ENCODE measurements around the gene KCNIP1. TPM values are rescaled to one million over a fixed set of nuclear protein-coding genes. Genes with fewer than 3 reads are reported as not detected.

Gene KCNIP1
- polyA plus RNA-seq, 1 of the 3 experiments (the other 2 are of a cell fraction) = 1.3 TPM

DNA sequence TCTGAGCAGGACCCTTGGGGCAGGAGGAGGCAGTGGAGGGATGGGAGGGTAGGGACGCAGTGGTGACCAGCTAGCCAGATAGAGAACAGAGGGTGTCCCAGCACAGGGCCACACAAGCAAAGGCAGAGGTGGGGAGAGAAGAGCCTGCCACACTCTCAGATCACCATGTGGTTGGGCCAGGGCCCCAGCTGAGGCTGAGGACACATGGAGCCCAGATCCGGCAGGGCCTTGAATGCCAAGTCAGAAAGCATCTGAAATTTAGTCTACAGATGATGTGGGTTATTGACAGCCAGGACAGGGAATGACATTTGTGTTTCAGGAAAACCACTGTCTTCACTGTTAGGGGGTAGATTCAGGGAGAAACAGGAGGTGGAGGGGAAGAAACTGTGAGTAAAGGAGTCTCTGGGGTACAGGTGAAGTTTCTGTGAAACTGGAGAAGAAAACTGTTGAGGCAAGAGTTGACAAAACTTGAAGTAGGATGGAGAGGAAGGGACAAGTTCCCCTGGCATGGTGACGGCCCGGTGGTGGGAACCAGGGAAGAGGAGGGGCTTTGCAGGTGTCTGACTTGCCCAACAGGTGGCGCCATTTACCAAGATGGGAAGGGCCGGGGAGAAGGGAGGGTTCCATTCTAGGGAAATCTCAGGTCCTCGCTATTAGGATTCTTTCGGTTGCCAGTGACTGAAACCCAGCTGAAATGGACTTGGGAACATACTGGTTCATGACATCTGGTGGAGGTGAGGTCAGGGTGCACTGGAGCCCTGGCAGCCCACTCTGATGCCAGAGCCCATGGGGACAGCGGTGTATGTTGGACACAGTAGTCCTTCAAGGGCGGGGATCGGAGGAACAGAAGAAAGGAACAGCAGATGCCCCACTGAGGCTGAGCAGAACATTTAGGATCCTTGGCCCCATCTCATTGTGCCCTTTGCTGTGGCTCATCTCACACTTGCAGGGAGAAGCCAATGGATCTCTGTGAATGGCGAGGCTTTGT, 100.1 kb downstream of the KCNIP1 start (continued):
- TF ChIP-seq SMC3 (IDR thresholded peaks at IDR 0.05; ENCODE audit: low read depth, low read length) (peak; percentile 90), TAF1 (IDR thresholded peaks at IDR 0.05; ENCODE audit: borderline replicate concordance, low read depth, low read length) (no peak), MXI1 (IDR thresholded peaks at IDR 0.05; ENCODE audit: low read depth, low read length) (no peak)
- TF ChIP-seq, protein P1, sequence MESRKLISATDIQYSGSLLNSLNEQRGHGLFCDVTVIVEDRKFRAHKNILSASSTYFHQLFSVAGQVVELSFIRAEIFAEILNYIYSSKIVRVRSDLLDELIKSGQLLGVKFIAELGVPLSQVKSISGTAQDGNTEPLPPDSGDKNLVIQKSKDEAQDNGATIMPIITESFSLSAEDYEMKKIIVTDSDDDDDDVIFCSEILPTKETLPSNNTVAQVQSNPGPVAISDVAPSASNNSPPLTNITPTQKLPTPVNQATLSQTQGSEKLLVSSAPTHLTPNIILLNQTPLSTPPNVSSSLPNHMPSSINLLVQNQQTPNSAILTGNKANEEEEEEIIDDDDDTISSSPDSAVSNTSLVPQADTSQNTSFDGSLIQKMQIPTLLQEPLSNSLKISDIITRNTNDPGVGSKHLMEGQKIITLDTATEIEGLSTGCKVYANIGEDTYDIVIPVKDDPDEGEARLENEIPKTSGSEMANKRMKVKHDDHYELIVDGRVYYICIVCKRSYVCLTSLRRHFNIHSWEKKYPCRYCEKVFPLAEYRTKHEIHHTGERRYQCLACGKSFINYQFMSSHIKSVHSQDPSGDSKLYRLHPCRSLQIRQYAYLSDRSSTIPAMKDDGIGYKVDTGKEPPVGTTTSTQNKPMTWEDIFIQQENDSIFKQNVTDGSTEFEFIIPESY (IDR thresholded peaks at IDR 0.05; ENCODE audit: borderline replicate concordance, low read depth) = no peak
- TF ChIP-seq, protein P2, sequence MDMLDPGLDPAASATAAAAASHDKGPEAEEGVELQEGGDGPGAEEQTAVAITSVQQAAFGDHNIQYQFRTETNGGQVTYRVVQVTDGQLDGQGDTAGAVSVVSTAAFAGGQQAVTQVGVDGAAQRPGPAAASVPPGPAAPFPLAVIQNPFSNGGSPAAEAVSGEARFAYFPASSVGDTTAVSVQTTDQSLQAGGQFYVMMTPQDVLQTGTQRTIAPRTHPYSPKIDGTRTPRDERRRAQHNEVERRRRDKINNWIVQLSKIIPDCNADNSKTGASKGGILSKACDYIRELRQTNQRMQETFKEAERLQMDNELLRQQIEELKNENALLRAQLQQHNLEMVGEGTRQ (IDR thresholded peaks at IDR 0.05; ENCODE audit: borderline replicate concordance, low read depth, low read length) = no peak
- TF ChIP-seq, protein P3, sequence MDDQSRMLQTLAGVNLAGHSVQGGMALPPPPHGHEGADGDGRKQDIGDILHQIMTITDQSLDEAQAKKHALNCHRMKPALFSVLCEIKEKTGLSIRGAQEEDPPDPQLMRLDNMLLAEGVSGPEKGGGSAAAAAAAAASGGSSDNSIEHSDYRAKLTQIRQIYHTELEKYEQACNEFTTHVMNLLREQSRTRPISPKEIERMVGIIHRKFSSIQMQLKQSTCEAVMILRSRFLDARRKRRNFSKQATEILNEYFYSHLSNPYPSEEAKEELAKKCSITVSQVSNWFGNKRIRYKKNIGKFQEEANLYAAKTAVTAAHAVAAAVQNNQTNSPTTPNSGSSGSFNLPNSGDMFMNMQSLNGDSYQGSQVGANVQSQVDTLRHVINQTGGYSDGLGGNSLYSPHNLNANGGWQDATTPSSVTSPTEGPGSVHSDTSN (IDR thresholded peaks at IDR 0.05) = no peak

DNA sequence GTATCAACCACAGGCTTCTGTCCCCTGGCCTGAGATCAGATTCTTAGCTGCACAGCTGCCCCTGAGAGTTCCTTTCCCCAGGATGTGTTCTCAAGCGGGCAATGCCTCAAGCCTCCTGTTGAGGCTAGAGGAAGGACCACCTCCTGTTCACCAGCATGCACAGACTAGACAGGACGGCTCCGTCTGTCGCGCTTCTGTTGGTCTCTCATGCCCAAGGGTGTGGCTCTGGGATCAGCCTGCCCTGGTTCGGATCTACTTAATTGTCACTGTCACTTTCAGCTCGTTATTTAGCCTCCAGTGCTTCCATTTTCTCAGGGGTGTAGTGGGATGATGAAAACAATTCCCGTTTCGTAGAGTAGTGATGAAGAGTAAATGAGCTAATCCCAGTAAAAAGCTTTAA, 103.1 kb downstream of the KCNIP1 start:
- Histone ChIP-seq H4K20me1 (ENCODE audit: insufficient read depth) (no peaks in the 10 kb centered on the region), H3K9me2 (no peaks in the 10 kb centered on the region), H3K4me3 (ENCODE audit: low read depth in 2 of 2, low read length in 1 of 2) (no peak overlapping the region), H3K27me3 (ENCODE audit: insufficient read depth) (peaks cover 14% of the 10 kb centered on the region; the same call in 1 of the 2 replicates), H3K27ac (ENCODE audit: low read depth in 2 of 2, low read length in 1 of 2) (peak overlapping the region in 1 of 2 experiments; percentile 36; a peak in 1 of 4 replicates), H3K9me3 (no peaks in the 10 kb centered on the region), H3K4me2 (no peak overlapping the region), H3K9ac (no peak overlapping the region), H2AFZ (ENCODE audit: low read depth) (no peak overlapping the region), H3K79me2 (ENCODE audit: insufficient read depth) (no peaks in the 10 kb centered on the region), H3K36me3 (replicated peaks in 1 of 2; ENCODE audit: control insufficient read depth in 1 of 2, insufficient read depth in 2 of 2, low read length in 1 of 2) (no peaks in the 10 kb centered on the region), H3K4me1 (ENCODE audit: control insufficient read depth in 1 of 2, insufficient read depth in 2 of 2, low read depth in 1 of 2, low read length in 1 of 2) (peaks cover 0 to 27% of the 10 kb centered on the region in 2 experiments; a peak in 1 of 4 replicates), H3F3A (replicated peaks; ENCODE audit: insufficient read depth) (no peaks in the 10 kb centered on the region)
- ChIA-PET CTCF (interaction anchor here (0.8 to 27.0 kb wide), 6 partner anchors 10 to 333 kb away, joined by 3 to 614 read pairs (median 4); no protein-coding TSS in a partner anchor), POLR2A (interaction anchor here (1.1 kb wide), 1 partner anchor 10 kb away, joined by 3 read pairs; no protein-coding TSS in a partner anchor)
- 42% methylated on average over 9 of the region's 9 CpGs for WGBS (ENCODE audit: low lambda C conversion rate)
- peak; percentile 60 for DNase-seq
- no peak for TF ChIP-seq ELF1 (IDR thresholded peaks at IDR 0.05)
- TF ChIP-seq RCOR1 (IDR thresholded peaks at IDR 0.05; ENCODE audit: low read length) = peak; percentile 50; the same call in 1 of the 2 replicates
- peak; percentile 55 for TF ChIP-seq GATA2 (CRISPR knock-in tag; IDR thresholded peaks at IDR 0.05)
- no peak for TF ChIP-seq MEF2A (IDR thresholded peaks at IDR 0.05; ENCODE audit: borderline replicate concordance, low read depth)
- TF ChIP-seq GABPA (IDR thresholded peaks at IDR 0.05; ENCODE audit: low read depth) = no peak
- TF ChIP-seq, protein P4, sequence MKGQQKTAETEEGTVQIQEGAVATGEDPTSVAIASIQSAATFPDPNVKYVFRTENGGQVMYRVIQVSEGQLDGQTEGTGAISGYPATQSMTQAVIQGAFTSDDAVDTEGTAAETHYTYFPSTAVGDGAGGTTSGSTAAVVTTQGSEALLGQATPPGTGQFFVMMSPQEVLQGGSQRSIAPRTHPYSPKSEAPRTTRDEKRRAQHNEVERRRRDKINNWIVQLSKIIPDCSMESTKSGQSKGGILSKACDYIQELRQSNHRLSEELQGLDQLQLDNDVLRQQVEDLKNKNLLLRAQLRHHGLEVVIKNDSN (IDR thresholded peaks at IDR 0.05; ENCODE audit: borderline replicate concordance, low read depth) = no peak
- TF ChIP-seq TCF12 (IDR thresholded peaks at IDR 0.05) = 0 out of 2 replicates have a peak, but pooled peaks have one; percentile 4
- peak in 1 of 2 experiments; percentile 58; a peak in 1 of 4 replicates for TF ChIP-seq EP300 (IDR thresholded peaks at IDR 0.05; ENCODE audit: borderline replicate concordance in 1 of 2, low read depth in 1 of 2, low read length in 1 of 2)
- TF ChIP-seq, protein P2 (IDR thresholded peaks at IDR 0.05; ENCODE audit: borderline replicate concordance, low read depth, low read length) = no peak
- peak; percentile 42; the same call in 1 of the 2 replicates for TF ChIP-seq FOXJ3 (CRISPR knock-in tag; IDR thresholded peaks at IDR 0.05)

Data from SK-N-SH (cell line).